ENCODE data around the gene ANTXRL. TPM values are rescaled to one million over a fixed set of nuclear protein-coding genes. Genes with fewer than 3 reads are reported as not detected.
"Not testable (repeated sequence)": the region's sequence is repeated elsewhere in the genome, so short reads cannot be mapped to it uniquely, and the experiment has no call there.

Gene ANTXRL
- total RNA-seq, 1 donor from 2014 or later = not detected

GRCh38 chr10:46291817-46292572 lies 5.2 kb downstream of the ANTXRL start:
- Mint-ChIP-seq H3K27ac (ENCODE audit: unreplicated experiment) (no peak overlapping the region), H3K27me3 (ENCODE audit: low read depth) (peaks cover 10% of the 10 kb centered on the region), H3K36me3 (ENCODE audit: low read depth) (no peaks in the 10 kb centered on the region), H3K4me1 (ENCODE audit: low read depth) (no peaks in the 10 kb centered on the region), H3K9me3 (ENCODE audit: low read depth) (peaks cover 3% of the 10 kb centered on the region), H3K4me3 (ENCODE audit: unreplicated experiment) (no peak overlapping the region)
- TF ChIP-seq CTCF (IDR thresholded peaks at IDR 0.05) = no peak
- DNase-seq (ENCODE audit: low spot score) = no peak

DNA sequence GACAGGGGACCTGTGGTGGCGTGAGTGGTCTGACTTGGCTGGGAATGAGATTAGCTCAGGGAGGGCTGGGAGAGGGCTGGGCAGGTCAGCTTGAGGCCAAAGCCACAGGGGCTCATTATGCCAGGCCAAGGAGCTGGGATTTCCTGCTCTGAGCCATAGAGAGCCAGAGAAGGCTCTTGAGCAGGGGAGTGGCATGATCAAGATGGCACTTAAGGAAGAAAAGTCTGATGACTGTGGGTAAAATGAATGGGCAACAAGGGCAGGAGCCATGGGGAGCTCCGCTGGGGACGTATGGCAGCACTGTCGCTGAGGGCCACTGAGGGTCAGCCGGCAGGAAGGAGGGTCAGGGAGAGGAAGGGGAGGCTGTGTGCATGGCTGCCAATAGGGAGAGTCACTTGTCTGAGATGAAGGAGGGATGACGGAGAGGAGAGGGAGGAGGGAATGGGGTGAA lies 5.8 kb downstream of the ANTXRL start:
- H3K36me3 Mint-ChIP-seq (ENCODE audit: low read depth) = no peaks in the 10 kb centered on the region
- TF ChIP-seq CTCF (IDR thresholded peaks at IDR 0.05) = no peak
- H3K9me3 Mint-ChIP-seq (ENCODE audit: low read depth) = peaks cover 3% of the 10 kb centered on the region
- peaks cover 10% of the 10 kb centered on the region for H3K27me3 Mint-ChIP-seq (ENCODE audit: low read depth)
- no peak overlapping the region for H3K27ac Mint-ChIP-seq (ENCODE audit: unreplicated experiment)
- no peaks in the 10 kb centered on the region for H3K4me1 Mint-ChIP-seq (ENCODE audit: low read depth)
- no peak overlapping the region for H3K4me3 Mint-ChIP-seq (ENCODE audit: unreplicated experiment)
- no peak for DNase-seq (ENCODE audit: low spot score)

DNA sequence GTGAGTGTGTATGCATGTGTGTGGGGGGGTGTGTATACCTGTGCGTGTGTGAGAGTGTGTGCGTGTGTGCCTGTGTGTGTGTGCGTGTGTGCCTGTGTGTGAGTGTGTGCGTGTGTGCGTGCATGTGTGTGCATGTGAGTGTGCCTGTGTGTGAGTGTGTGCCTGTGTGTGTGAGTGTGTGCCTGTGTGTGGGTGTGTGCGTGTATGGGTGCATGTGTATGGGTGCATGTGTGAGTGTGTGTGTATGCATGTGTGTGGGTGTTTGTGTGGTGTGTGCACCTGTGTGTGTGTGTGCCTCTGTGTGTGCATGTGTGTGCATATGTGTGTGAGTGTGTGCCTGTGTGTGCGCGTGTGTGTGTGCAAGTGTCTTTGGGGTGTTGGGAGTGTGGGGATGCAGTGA lies 6.4 kb downstream of the ANTXRL start:
- Mint-ChIP-seq H3K27me3 (ENCODE audit: low read depth) (peaks cover 10% of the 10 kb centered on the region), H3K36me3 (ENCODE audit: low read depth) (no peaks in the 10 kb centered on the region), H3K27ac (ENCODE audit: unreplicated experiment) (no peak overlapping the region), H3K9me3 (ENCODE audit: low read depth) (peaks cover 3% of the 10 kb centered on the region), H3K4me1 (ENCODE audit: low read depth) (no peaks in the 10 kb centered on the region), H3K4me3 (ENCODE audit: unreplicated experiment) (no peak overlapping the region)
- no peak for DNase-seq (ENCODE audit: low spot score)
- TF ChIP-seq CTCF (IDR thresholded peaks at IDR 0.05) = no peak

GRCh38 chr10:46293832-46294640 lies 7.2 kb downstream of the ANTXRL start:
- no peak for DNase-seq (ENCODE audit: low spot score)
- no peaks in the 10 kb centered on the region for H3K36me3 Mint-ChIP-seq (ENCODE audit: low read depth)
- H3K4me3 Mint-ChIP-seq (ENCODE audit: unreplicated experiment) = no peak overlapping the region
- no peaks in the 10 kb centered on the region for H3K4me1 Mint-ChIP-seq (ENCODE audit: low read depth)
- no peak overlapping the region for H3K27ac Mint-ChIP-seq (ENCODE audit: unreplicated experiment)
- peaks cover 3% of the 10 kb centered on the region for H3K9me3 Mint-ChIP-seq (ENCODE audit: low read depth)
- peaks cover 10% of the 10 kb centered on the region for H3K27me3 Mint-ChIP-seq (ENCODE audit: low read depth)
- TF ChIP-seq CTCF (IDR thresholded peaks at IDR 0.05) = no peak

DNA sequence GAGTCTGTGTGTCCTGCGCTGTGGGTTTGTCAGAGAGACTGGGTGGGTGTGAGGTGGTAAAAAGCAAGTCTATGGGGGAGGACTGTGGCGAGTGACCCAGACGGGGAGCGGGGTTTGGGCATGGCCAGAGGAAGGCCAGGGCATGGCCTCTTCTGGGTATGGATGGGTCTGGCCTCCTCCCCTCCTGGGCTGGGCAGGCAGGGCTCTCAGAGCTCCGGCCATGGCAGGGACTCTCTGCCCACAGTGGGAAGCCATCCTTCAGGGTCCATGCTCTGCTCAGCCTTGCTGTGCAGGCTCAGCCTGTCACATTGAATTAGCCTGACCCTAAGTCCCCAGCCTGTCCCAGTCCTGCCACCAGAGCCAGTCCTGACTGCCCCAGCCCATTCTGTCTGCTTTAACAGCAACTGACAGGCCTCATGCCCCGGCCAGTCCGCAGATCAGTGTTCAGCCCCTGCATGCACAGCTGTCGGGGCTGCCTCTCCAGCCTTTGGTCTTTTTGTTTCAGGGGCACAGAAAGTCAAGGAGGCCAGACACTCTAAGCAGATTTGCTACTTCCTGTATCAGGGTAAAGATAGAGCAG lies 7.9 kb downstream of the ANTXRL start:
- H3K4me3 Mint-ChIP-seq (ENCODE audit: unreplicated experiment) = no peak overlapping the region
- H3K27ac Mint-ChIP-seq (ENCODE audit: unreplicated experiment) = no peak overlapping the region
- TF ChIP-seq CTCF (IDR thresholded peaks at IDR 0.05) = no peak
- peaks cover 10% of the 10 kb centered on the region for H3K27me3 Mint-ChIP-seq (ENCODE audit: low read depth)
- H3K36me3 Mint-ChIP-seq (ENCODE audit: low read depth) = no peaks in the 10 kb centered on the region
- DNase-seq (ENCODE audit: low spot score) = no peak
- no peaks in the 10 kb centered on the region for H3K4me1 Mint-ChIP-seq (ENCODE audit: low read depth)
- H3K9me3 Mint-ChIP-seq (ENCODE audit: low read depth) = peaks cover 3% of the 10 kb centered on the region

GRCh38 chr10:46295350-46296010 lies 8.7 kb downstream of the ANTXRL start:
- not testable (repeated sequence) for H3K4me1 Mint-ChIP-seq (ENCODE audit: low read depth); H3K9me3 Mint-ChIP-seq (ENCODE audit: low read depth); H3K36me3 Mint-ChIP-seq (ENCODE audit: low read depth); H3K27me3 Mint-ChIP-seq (ENCODE audit: low read depth); H3K4me3 Mint-ChIP-seq (ENCODE audit: unreplicated experiment); H3K27ac Mint-ChIP-seq (ENCODE audit: unreplicated experiment); DNase-seq (ENCODE audit: low spot score)

- H3K27ac Mint-ChIP-seq (ENCODE audit: unreplicated experiment); H3K4me3 Mint-ChIP-seq (ENCODE audit: unreplicated experiment); DNase-seq (ENCODE audit: low spot score); H3K27me3 Mint-ChIP-seq (ENCODE audit: low read depth); H3K9me3 Mint-ChIP-seq (ENCODE audit: low read depth); H3K4me1 Mint-ChIP-seq (ENCODE audit: low read depth); H3K36me3 Mint-ChIP-seq (ENCODE audit: low read depth): not testable (repeated sequence)
These were observed 9.3 kb downstream of the ANTXRL start for GRCh38 chr10:46296086-46296485.

Data from chondrocyte (in vitro differentiated cells).